GM12878 (cell line): ENCODE results near the gene PSMD11. TPM values are rescaled to one million over a fixed set of nuclear protein-coding genes. Genes with fewer than 3 reads are reported as not detected.

Experiments
- CBX5 ChIP-seq: sonication (generic); IDR thresholded peaks from 2 replicates; pipeline ENCODE4 v1.6.1; 2016; ENCODE audit warnings: low read depth, moderate library complexity, mild to moderate bottlenecking, inconsistent platforms
- ETV6 ChIP-seq, 2 experiments: fragments of 450-650 bp in 1 of 2; IDR thresholded peaks in 1 of 2; conservative IDR thresholded peaks in 1 of 2; 2 replicates each; pipeline ENCODE4 v1.6.1; 2014; ENCODE audit warnings: antibody characterized with exemption in 1 of 2, borderline replicate concordance in 1 of 2, low read depth in 1 of 2, mild to moderate bottlenecking in 1 of 2, moderate library complexity in 1 of 2
- FOXK2 ChIP-seq: fragments of 450-650 bp; IDR thresholded peaks from 2 replicates; pipeline ENCODE4 v1.6.1; 2017; ENCODE audit warnings: mild to moderate bottlenecking, moderate library complexity
- HDAC2 ChIP-seq: fragments of 200-600 bp; sonication (generic); IDR thresholded peaks from 2 replicates; pipeline ENCODE4 v1.6.1; 2017
- IKZF2 ChIP-seq, 2 experiments: fragments of 450-650 bp; IDR thresholded peaks; 2 replicates each; pipeline ENCODE4 v1.6.1; 2017; ENCODE audit warnings: mild to moderate bottlenecking in 2 of 2, moderate library complexity in 2 of 2
- PAX5 ChIP-seq: IDR thresholded peaks from 2 replicates; pipeline ENCODE4 v1.6.1; 2011; ENCODE audit warnings: low read depth, low read length, borderline replicate concordance
- POU2F2 ChIP-seq: IDR thresholded peaks from 3 replicates; pipeline ENCODE4 v1.6.1; 2011; ENCODE audit warnings: low read depth, mild to moderate bottlenecking, low read length, borderline replicate concordance
- RELA ChIP-seq: fragments of 450-650 bp; IDR thresholded peaks from 2 replicates; pipeline ENCODE4 v1.8.0; 2014; ENCODE audit warnings: borderline replicate concordance; ENCODE audit not compliant: partially characterized antibody
- SMAD5 ChIP-seq: IDR thresholded peaks from 2 replicates; pipeline ENCODE4 v1.6.1; 2016; ENCODE audit warnings: antibody characterized with exemption, low read depth
- SREBF1 ChIP-seq: IDR thresholded peaks from 2 replicates; pipeline ENCODE4 v1.6.1; 2012; ENCODE audit warnings: mild to moderate bottlenecking, low read length
- polyA plus RNA-seq, 11 experiments: library from polyadenylated mRNA; depleted of rRNA in 4 of 11; unstranded in 6 of 11; stranded (reverse) in 5 of 11; fragments of >200 nt; fragmentation: Nextera tagmentation in 4 of 11; fragmentation: Illumina TruSeq in 1 of 11; extraction: Ambion mirVana in 4 of 11; extraction: Trizol in 1 of 11; gene quantifications; 1 replicate in 1 of 11; 2 replicates in 10 of 11; pipeline versions ENCODE4 v1.2.1 to v1.2.3, GENCODE V29; 2011 to 2016; ENCODE audit warnings: inconsistent platforms in 2 of 11, missing spikeins in 2 of 11, low read depth in 1 of 11
- total RNA-seq, 4 experiments: library from RNA; depleted of rRNA in 3 of 4; stranded (reverse); fragments of >200 nt in 3 of 4; fragmentation: Illumina TruSeq in 1 of 4; extraction: Trizol in 1 of 4; gene quantifications; 2 replicates each; pipeline versions ENCODE4 v1.2.1 to v1.2.3, GENCODE V29; 2013 to 2021
- TF ChIP-seq, protein P1 (sequence below): IDR thresholded peaks from 2 replicates; pipeline ENCODE4 v1.6.1; 2011; ENCODE audit warnings: low read depth, low read length, improper control_type of control experiment, borderline replicate concordance
- TF ChIP-seq, protein P2 (sequence below): fragments of 450-650 bp; IDR thresholded peaks from 2 replicates; pipeline ENCODE4 v1.6.1; 2017; ENCODE audit warnings: mild to moderate bottlenecking, low read depth, inconsistent platforms; ENCODE audit not compliant: poor library complexity, severe bottlenecking
- TF ChIP-seq, protein P3 (sequence below): IDR thresholded peaks from 2 replicates; pipeline ENCODE4 v1.6.1; 2012; ENCODE audit warnings: low read length, inconsistent platforms
- TF ChIP-seq, protein P4 (sequence below): fragments of 450-650 bp; conservative IDR thresholded peaks from 2 replicates; pipeline ENCODE4 v1.6.1; 2017; ENCODE audit warnings: mild to moderate bottlenecking, moderate library complexity
- TF ChIP-seq, protein P5 (sequence below): fragments of 450-650 bp; IDR thresholded peaks from 2 replicates; pipeline ENCODE4 v1.6.1; 2017; ENCODE audit warnings: borderline replicate concordance
- TF ChIP-seq, protein P6 (sequence below): fragments of 450-650 bp; IDR thresholded peaks from 2 replicates; pipeline ENCODE4 v1.6.1; 2016; ENCODE audit warnings: mild to moderate bottlenecking

The PSMD11 gene
- total and polyA plus RNA-seq, 10 of the 15 experiments (the other 5 are each of a cell fraction or from before 2014, with no cell fraction given): 84.1 to 319 (median 120) TPM

DNA sequence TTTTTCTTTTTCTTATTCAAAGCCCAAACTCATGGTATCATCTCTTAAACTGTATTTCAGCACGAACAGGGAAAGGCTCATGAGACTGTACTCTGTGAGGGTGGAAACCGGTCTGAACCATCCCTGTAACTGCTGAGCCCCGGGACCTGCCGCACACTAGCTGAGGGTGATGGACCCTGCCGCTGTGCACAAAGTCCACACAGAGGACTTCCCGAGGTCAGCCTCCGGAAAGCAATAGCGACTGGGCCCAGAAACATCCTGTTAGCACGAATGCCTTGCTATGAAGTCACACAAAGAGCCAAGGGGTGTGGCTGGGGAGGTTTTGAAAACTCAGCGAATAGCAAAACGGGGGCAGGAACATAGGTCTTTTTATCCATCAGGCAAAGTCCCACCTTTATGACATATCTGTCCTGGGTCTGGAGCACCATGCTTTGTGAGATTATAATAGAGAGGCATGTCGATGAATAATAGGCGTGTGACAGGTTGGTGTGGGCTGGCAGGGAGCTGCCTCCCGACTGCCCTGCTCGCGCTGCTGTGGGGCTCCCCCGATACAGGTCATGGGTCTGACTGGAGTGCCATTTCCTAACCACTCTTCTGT lies 75.9 kb downstream of the PSMD11 start (continued):
- TF ChIP-seq, protein P1, sequence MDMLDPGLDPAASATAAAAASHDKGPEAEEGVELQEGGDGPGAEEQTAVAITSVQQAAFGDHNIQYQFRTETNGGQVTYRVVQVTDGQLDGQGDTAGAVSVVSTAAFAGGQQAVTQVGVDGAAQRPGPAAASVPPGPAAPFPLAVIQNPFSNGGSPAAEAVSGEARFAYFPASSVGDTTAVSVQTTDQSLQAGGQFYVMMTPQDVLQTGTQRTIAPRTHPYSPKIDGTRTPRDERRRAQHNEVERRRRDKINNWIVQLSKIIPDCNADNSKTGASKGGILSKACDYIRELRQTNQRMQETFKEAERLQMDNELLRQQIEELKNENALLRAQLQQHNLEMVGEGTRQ: no peak
- TF ChIP-seq HDAC2: no peak
- peak; percentile 86; the same call in 1 of the 3 replicates for TF ChIP-seq POU2F2
- TF ChIP-seq SREBF1: no peak
- TF ChIP-seq CBX5: 0 out of 2 replicates have a peak, but pooled peaks have one; percentile 18
- TF ChIP-seq, protein P2, sequence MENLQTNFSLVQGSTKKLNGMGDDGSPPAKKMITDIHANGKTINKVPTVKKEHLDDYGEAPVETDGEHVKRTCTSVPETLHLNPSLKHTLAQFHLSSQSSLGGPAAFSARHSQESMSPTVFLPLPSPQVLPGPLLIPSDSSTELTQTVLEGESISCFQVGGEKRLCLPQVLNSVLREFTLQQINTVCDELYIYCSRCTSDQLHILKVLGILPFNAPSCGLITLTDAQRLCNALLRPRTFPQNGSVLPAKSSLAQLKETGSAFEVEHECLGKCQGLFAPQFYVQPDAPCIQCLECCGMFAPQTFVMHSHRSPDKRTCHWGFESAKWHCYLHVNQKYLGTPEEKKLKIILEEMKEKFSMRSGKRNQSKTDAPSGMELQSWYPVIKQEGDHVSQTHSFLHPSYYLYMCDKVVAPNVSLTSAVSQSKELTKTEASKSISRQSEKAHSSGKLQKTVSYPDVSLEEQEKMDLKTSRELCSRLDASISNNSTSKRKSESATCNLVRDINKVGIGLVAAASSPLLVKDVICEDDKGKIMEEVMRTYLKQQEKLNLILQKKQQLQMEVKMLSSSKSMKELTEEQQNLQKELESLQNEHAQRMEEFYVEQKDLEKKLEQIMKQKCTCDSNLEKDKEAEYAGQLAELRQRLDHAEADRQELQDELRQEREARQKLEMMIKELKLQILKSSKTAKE: peak; percentile 16
- TF ChIP-seq, protein P3, sequence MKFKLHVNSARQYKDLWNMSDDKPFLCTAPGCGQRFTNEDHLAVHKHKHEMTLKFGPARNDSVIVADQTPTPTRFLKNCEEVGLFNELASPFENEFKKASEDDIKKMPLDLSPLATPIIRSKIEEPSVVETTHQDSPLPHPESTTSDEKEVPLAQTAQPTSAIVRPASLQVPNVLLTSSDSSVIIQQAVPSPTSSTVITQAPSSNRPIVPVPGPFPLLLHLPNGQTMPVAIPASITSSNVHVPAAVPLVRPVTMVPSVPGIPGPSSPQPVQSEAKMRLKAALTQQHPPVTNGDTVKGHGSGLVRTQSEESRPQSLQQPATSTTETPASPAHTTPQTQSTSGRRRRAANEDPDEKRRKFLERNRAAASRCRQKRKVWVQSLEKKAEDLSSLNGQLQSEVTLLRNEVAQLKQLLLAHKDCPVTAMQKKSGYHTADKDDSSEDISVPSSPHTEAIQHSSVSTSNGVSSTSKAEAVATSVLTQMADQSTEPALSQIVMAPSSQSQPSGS: peak; percentile 69
- TF ChIP-seq IKZF2 (IDR thresholded peaks at IDR 0.05): peak in 1 of 2 experiments; percentile 61; a peak in 1 of 4 replicates
- peak; percentile 75 for TF ChIP-seq SMAD5
- peak; percentile 54 for TF ChIP-seq RELA
- no peak for TF ChIP-seq FOXK2
- TF ChIP-seq, protein P4, sequence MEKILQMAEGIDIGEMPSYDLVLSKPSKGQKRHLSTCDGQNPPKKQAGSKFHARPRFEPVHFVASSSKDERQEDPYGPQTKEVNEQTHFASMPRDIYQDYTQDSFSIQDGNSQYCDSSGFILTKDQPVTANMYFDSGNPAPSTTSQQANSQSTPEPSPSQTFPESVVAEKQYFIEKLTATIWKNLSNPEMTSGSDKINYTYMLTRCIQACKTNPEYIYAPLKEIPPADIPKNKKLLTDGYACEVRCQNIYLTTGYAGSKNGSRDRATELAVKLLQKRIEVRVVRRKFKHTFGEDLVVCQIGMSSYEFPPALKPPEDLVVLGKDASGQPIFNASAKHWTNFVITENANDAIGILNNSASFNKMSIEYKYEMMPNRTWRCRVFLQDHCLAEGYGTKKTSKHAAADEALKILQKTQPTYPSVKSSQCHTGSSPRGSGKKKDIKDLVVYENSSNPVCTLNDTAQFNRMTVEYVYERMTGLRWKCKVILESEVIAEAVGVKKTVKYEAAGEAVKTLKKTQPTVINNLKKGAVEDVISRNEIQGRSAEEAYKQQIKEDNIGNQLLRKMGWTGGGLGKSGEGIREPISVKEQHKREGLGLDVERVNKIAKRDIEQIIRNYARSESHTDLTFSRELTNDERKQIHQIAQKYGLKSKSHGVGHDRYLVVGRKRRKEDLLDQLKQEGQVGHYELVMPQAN: no peak
- TF ChIP-seq PAX5: peak; percentile 88
- TF ChIP-seq, protein P5, sequence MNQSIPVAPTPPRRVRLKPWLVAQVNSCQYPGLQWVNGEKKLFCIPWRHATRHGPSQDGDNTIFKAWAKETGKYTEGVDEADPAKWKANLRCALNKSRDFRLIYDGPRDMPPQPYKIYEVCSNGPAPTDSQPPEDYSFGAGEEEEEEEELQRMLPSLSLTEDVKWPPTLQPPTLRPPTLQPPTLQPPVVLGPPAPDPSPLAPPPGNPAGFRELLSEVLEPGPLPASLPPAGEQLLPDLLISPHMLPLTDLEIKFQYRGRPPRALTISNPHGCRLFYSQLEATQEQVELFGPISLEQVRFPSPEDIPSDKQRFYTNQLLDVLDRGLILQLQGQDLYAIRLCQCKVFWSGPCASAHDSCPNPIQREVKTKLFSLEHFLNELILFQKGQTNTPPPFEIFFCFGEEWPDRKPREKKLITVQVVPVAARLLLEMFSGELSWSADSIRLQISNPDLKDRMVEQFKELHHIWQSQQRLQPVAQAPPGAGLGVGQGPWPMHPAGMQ: no peak
- TF ChIP-seq, protein P6, sequence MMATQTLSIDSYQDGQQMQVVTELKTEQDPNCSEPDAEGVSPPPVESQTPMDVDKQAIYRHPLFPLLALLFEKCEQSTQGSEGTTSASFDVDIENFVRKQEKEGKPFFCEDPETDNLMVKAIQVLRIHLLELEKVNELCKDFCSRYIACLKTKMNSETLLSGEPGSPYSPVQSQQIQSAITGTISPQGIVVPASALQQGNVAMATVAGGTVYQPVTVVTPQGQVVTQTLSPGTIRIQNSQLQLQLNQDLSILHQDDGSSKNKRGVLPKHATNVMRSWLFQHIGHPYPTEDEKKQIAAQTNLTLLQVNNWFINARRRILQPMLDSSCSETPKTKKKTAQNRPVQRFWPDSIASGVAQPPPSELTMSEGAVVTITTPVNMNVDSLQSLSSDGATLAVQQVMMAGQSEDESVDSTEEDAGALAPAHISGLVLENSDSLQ: peak; percentile 35; the same call in 1 of the 2 replicates
- TF ChIP-seq ETV6 (conservative IDR thresholded peaks at IDR 0.05 in 1 of 2, IDR thresholded peaks at IDR 0.05 in 1 of 2; ENCODE audit: borderline replicate concordance in 1 of 2, low read depth in 1 of 2): peak in 1 of 2 experiments; percentile 63; a peak in 1 of 4 replicates
